ENCODE data around the gene RNFT2. TPM values are rescaled to one million over a fixed set of nuclear protein-coding genes. Genes with fewer than 3 reads are reported as not detected.

Gene RNFT2
- total RNA-seq, 1 donor from 2014 or later, result 8.7 TPM

- no peak overlapping the region for H3K27ac Mint-ChIP-seq
- H3K4me3 Mint-ChIP-seq, result peak overlapping the region; percentile 70
- peak; percentile 89 for ATAC-seq (ENCODE audit: low read depth)
These were observed 29.0 kb upstream of the RNFT2 start for GRCh38 chr12:116708826-116709756.

GRCh38 chr12:116709768-116710167 is 28.3 kb upstream of the RNFT2 start:
- no peak for ATAC-seq (ENCODE audit: low read depth)
- H3K36me3 Mint-ChIP-seq (ENCODE audit: low read depth), result peaks cover 14% of the 10 kb centered on the region
- intact Hi-C loops (cut with micrococcal nuclease), result loop anchor here (1.0 to 5.0 kb wide), 6 partner anchors 472 to 793 kb away; no protein-coding TSS in a partner anchor
- no peak overlapping the region for H3K27ac Mint-ChIP-seq
- no peak for DNase-seq
- ChIA-PET CTCF (interaction anchor here (0.7 to 2.5 kb wide), 31 partner anchors 12 to 735 kb away, joined by 3 to 45 read pairs (median 4); no protein-coding TSS in a partner anchor), POLR2A (no interaction called here)
- H3K4me1 Mint-ChIP-seq, result peaks cover 26% of the 10 kb centered on the region
- H3K27me3 Mint-ChIP-seq, result peaks cover 2% of the 10 kb centered on the region
- no peaks in the 10 kb centered on the region for H3K9me3 Mint-ChIP-seq
- TF ChIP-seq CTCF (IDR thresholded peaks at IDR 0.05), result no peak
- H3K4me3 Mint-ChIP-seq, result no peak overlapping the region

More at GRCh38 chr12:116708826-116709756, 29.0 kb upstream of the RNFT2 start:
- H3K4me1 Mint-ChIP-seq, result peaks cover 25% of the 10 kb centered on the region
- peak; percentile 53 for TF ChIP-seq CTCF (IDR thresholded peaks at IDR 0.05)
- peaks cover 11% of the 10 kb centered on the region for H3K36me3 Mint-ChIP-seq (ENCODE audit: low read depth)
- ChIA-PET POLR2A (interaction anchor here (0.6 kb wide), 2 partner anchors 149 to 710 kb away, joined by 3 read pairs; partner anchors contain the start of gene MAP1LC3B2), CTCF (interaction anchor here (0.6 to 2.5 kb wide), 51 partner anchors 10 to 791 kb away, joined by 3 to 45 read pairs (median 4); partner anchors contain the start of genes MED13L, RNFT2 and SPRING1)
- H3K27me3 Mint-ChIP-seq, result peaks cover 2% of the 10 kb centered on the region
- no peaks in the 10 kb centered on the region for H3K9me3 Mint-ChIP-seq
- DNase-seq, result peak; percentile 42
- intact Hi-C loops (cut with micrococcal nuclease), result loop anchor here (1.0 to 5.0 kb wide), 6 partner anchors 472 to 792 kb away; no protein-coding TSS in a partner anchor

- TF ChIP-seq CTCF (IDR thresholded peaks at IDR 0.05), result no peak
- POLR2A ChIA-PET, result no interaction called here
- Mint-ChIP-seq H3K36me3 (ENCODE audit: low read depth) (peaks cover 22% of the 10 kb centered on the region), H3K4me1 (peaks cover 26% of the 10 kb centered on the region), H3K9me3 (no peaks in the 10 kb centered on the region), H3K4me3 (no peak overlapping the region), H3K27me3 (peaks cover 2% of the 10 kb centered on the region), H3K27ac (no peak overlapping the region)
- no peak for ATAC-seq (ENCODE audit: low read depth)
- DNase-seq, result no peak
- CTCF ChIA-PET, result interaction anchor here (1.1 to 2.5 kb wide), 9 partner anchors 13 to 727 kb away, joined by 3 to 19 read pairs (median 4); no protein-coding TSS in a partner anchor
- intact Hi-C loops (cut with micrococcal nuclease), result no loop called here
These were observed 27.6 kb upstream of the RNFT2 start for GRCh38 chr12:116710370-116711150.

- DNase-seq (no peak), ATAC-seq (ENCODE audit: low read depth) (no peak)
- H3K27me3 Mint-ChIP-seq, result no peaks in the 10 kb centered on the region
- no peaks in the 10 kb centered on the region for H3K9me3 Mint-ChIP-seq
- H3K4me3 Mint-ChIP-seq, result no peak overlapping the region
- H3K36me3 Mint-ChIP-seq (ENCODE audit: low read depth), result peaks cover 43% of the 10 kb centered on the region
- POLR2A ChIA-PET, result interaction anchor here (0.5 kb wide), 1 partner anchor 173 kb away, joined by 3 read pairs; no protein-coding TSS in a partner anchor
- peaks cover 23% of the 10 kb centered on the region for H3K4me1 Mint-ChIP-seq
- CTCF ChIA-PET, result no interaction called here
- intact Hi-C loops (cut with micrococcal nuclease), result no loop called here
- no peak for TF ChIP-seq CTCF (IDR thresholded peaks at IDR 0.05)
- H3K27ac Mint-ChIP-seq, result no peak overlapping the region
These were observed 25.4 kb upstream of the RNFT2 start for GRCh38 chr12:116712458-116713303.
